Ovary (tissue), 3 donors: ENCODE measurements around the gene SLC44A1.

Experiments used
- EP300 ChIP-seq: sonication (generic); formaldehyde crosslinking; IDR thresholded peaks from one replicate; pipeline ENCODE4 v1.6.1; 2017; ENCODE audit warnings: antibody characterized with exemption
- POLR2A ChIP-seq: fragments of 450-650 bp; IDR thresholded peaks from one replicate; pipeline ENCODE4 v1.6.1; 2017; ENCODE audit warnings: antibody characterized with exemption, mild to moderate bottlenecking, moderate library complexity
- TF ChIP-seq, protein P1 (sequence below), 3 donors: fragments of 450-650 bp in 2 of 3; fragments of 200-600 bp in 1 of 3; IDR thresholded peaks; one replicate each; pipeline versions ENCODE4 v1.5.1 to v1.8.0; 2016 to 2022; ENCODE audit warnings: antibody characterized with exemption in 3 of 3, mild to moderate bottlenecking in 1 of 3
- donor health status: DM: no; HTN: no; CAD: no.

DNA sequence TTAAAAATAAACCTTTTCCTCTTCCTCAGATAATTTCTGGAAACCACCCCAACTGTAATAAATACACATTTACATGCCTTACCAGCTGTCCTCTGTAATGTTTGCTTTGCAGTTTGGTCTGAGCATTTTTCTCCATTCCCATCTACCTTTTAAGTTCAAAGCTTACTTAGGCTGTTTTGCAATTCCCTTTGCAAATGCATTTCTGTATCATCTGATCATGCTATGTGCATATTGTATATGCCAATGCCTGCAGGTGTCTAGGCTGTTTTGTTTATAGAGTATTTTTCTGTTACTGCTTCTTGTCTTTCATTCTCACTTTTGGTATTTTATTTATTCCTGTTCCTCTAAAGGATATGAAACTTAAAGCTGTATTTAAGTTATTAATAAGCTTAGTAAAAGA, 86.3 kb downstream of the SLC44A1 start:
- TF ChIP-seq, protein P1, sequence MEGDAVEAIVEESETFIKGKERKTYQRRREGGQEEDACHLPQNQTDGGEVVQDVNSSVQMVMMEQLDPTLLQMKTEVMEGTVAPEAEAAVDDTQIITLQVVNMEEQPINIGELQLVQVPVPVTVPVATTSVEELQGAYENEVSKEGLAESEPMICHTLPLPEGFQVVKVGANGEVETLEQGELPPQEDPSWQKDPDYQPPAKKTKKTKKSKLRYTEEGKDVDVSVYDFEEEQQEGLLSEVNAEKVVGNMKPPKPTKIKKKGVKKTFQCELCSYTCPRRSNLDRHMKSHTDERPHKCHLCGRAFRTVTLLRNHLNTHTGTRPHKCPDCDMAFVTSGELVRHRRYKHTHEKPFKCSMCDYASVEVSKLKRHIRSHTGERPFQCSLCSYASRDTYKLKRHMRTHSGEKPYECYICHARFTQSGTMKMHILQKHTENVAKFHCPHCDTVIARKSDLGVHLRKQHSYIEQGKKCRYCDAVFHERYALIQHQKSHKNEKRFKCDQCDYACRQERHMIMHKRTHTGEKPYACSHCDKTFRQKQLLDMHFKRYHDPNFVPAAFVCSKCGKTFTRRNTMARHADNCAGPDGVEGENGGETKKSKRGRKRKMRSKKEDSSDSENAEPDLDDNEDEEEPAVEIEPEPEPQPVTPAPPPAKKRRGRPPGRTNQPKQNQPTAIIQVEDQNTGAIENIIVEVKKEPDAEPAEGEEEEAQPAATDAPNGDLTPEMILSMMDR (IDR thresholded peaks at IDR 0.05), result no peak
- no peak for TF ChIP-seq POLR2A
- no peak for TF ChIP-seq EP300
